Adrenal gland (tissue), 19 donors: ENCODE measurements around the gene FIBIN. TPM values are rescaled to one million over a fixed set of nuclear protein-coding genes. Genes with fewer than 3 reads are reported as not detected.
A peak's percentile ranks its signal among the peaks of the same experiment; 100 is the strongest.

ENCODE experiments used
- DNase-seq, 7 donors: peaks; one replicate each; pipeline ENCODE4 v3.0.0-alpha.2; 2019 to 2020
- H3K27ac ChIP-seq, 5 donors: fragments of 200-600 bp; sonication (generic) in 4 of 5; 1 replicate in 3 of 5; 2 replicates in 2 of 5; pipeline versions ENCODE4 v1.5.1 to v1.8.0; 2016 to 2020; ENCODE audit warnings: mild to moderate bottlenecking in 1 of 5
- H3K27me3 ChIP-seq: fragments of 200-600 bp; 2 replicates; pipeline ENCODE4 v1.8.0; 2021
- H3K36me3 ChIP-seq, 2 donors: fragments of 200-600 bp; replicated peaks in 1 of 2; 1 replicate in 1 of 2; 2 replicates in 1 of 2; pipeline versions ENCODE4 v1.5.1 to v1.8.0; 2018 to 2022
- H3K4me1 ChIP-seq, 2 donors: fragments of 200-600 bp; replicated peaks in 1 of 2; 1 replicate in 1 of 2; 2 replicates in 1 of 2; pipeline versions ENCODE4 v1.5.1 to v1.8.0; 2018 to 2021
- H3K4me3 ChIP-seq, 4 donors: fragments of 200-600 bp; sonication (generic) in 3 of 4; one replicate each; pipeline ENCODE4 v1.5.1; 2016 to 2018
- H3K9me3 ChIP-seq, 3 donors: fragments of 200-600 bp; sonication (generic) in 1 of 3; replicated peaks in 1 of 3; 1 replicate in 2 of 3; 2 replicates in 1 of 3; pipeline versions ENCODE4 v1.5.1 to v1.8.0; 2016 to 2021
- CTCF ChIP-seq, 6 experiments: fragments of 450-650 bp in 4 of 6; fragments of 200-600 bp in 2 of 6; sonication (generic) in 1 of 6; IDR thresholded peaks; 1 replicate in 5 of 6; 2 replicates in 1 of 6; pipeline versions ENCODE4 v1.5.1 to v1.8.0; 2016 to 2021; ENCODE audit warnings: antibody characterized with exemption in 6 of 6, mild to moderate bottlenecking in 2 of 6, moderate library complexity in 1 of 6
- POLR2A ChIP-seq, 2 donors: fragments of 450-650 bp; IDR thresholded peaks; one replicate each; pipeline ENCODE4 v1.6.1; 2017; ENCODE audit warnings: antibody characterized with exemption in 2 of 2, mild to moderate bottlenecking in 2 of 2, moderate library complexity in 1 of 2
- WGBS, 4 donors: extraction: QIAGEN DNeasy Blood & Tissue Kit in 2 of 4; methylation state at CpG; one replicate each; pipeline versions ENCODE4 v1.1.5 to v1.1.7; 2013 to 2017; 5-methylcytosine and 5-hydroxymethylcytosine counted together
- intact Hi-C, 2 donors: fragments of 100-400 bp; cut with DNase I; formaldehyde crosslinking; loops; one replicate each; pipeline versions ENCODE4 v1.14.1 to v1.15.0; 2022 to 2023
- long read RNA-seq, 10 donors: library from polyadenylated mRNA in 3 of 10; unstranded in 2 of 10; stranded (forward) in 1 of 10; transcript quantifications; one replicate each; pipeline ENCODE4 v2.0.0 and lab custom pipeline, GENCODE V29; 2021 to 2026
- polyA plus RNA-seq, 3 donors: library from polyadenylated mRNA; stranded (reverse); fragments of 200-250 nt in 2 of 3; fragments of 350-450 nt in 1 of 3; fragmentation: Illumina TruSeq in 1 of 3; extraction: RNeasy Lipid Tissue Mini Kit (QIAGEN cat#74804) in 1 of 3; gene quantifications; one replicate each; pipeline ENCODE4 v1.2.3, GENCODE V29; 2013 to 2014
- total RNA-seq, 9 donors: library from RNA; depleted of rRNA in 4 of 9; stranded (reverse); fragments of >200 nt in 4 of 9; fragments of 120-200 nt in 1 of 9; fragmentation: NEBNext Ultra II Directional in 1 of 9; extraction: Animal tissue kit (Norgen Biotek cat#: 25700) in 1 of 9; gene quantifications; one replicate each; pipeline versions ENCODE4 v1.1.0 to v1.2.4, GENCODE V29; 2013 to 2023
- donor health status: healthy with polysubstance abuse.
- donor health status: Bipolar disorder and iron deficiency.
- donor health status: DM: yes; HTN: yes; CAD: no.
- donor health status: DM: no; HTN: no; CAD: no.
- donor health status: DM: no; HTN: no; CAD: no.
- donor health status: DM: yes; HTN: yes; CAD: no.

Gene FIBIN
- total RNA-seq = 1 to 10 TPM; 1.4 to 8.6 (median 3.6) TPM
- 10 to 100 TPM in 1 of 3 donors, 1 to 10 TPM in 2; 1.9 to 11.1 (median 6.7) TPM for polyA plus RNA-seq
- long read RNA-seq, donor 1 = 0 reads
- long read RNA-seq, donor 2, partial matches to known transcripts = 0 of 2 reads
- long read RNA-seq, donor 2, other reads (novel, unspliced or antisense) = 0 of 2 reads
- long read RNA-seq, donor 3 = 0 reads
- long read RNA-seq, donor 4 = 0 reads
- long read RNA-seq, donor 5, partial matches to known transcripts = 0 of 3 reads
- long read RNA-seq, donor 5, other reads (novel, unspliced or antisense) = 0 of 3 reads
- long read RNA-seq, donor 6 = 0 reads
- long read RNA-seq, donor 7, partial matches to known transcripts = 0 of 1 reads
- long read RNA-seq, donor 7, other reads (novel, unspliced or antisense) = 0 of 1 reads
- long read RNA-seq, donor 8, partial matches to known transcripts = 0 of 2 reads
- long read RNA-seq, donor 8, other reads (novel, unspliced or antisense) = 0 of 2 reads
- long read RNA-seq, donor 9, partial matches to known transcripts = 0 of 1 reads
- long read RNA-seq, donor 9, other reads (novel, unspliced or antisense) = 0 of 1 reads
- long read RNA-seq, donor 10, partial matches to known transcripts = 0 of 2 reads
- long read RNA-seq, donor 10, other reads (novel, unspliced or antisense) = 0 of 2 reads

GRCh38 chr11:26993965-26994457 lies at the start of gene FIBIN:
FIBIN (plus strand) TSS chr11:26994112; CDS start chr11:26994527, 415 bp downstream.
- TF ChIP-seq POLR2A (IDR thresholded peaks at IDR 0.05) (no peak), CTCF (IDR thresholded peaks at IDR 0.05) (no peak)
- 5 to 10% (median 6%) methylated on average over 7 to 22 of the region's 22 CpGs for WGBS, 4 donors
- intact Hi-C loops = no loop called here
- Histone ChIP-seq H3K27me3 (no peaks in the 10 kb centered on the region), H3K27ac (peak within 1 kb of the TSS in 1 of 5 donors; percentile 69), H3K4me3 (peak within 1 kb of the TSS in 2 of 4 donors; percentile 6 to 33), H3K36me3 (no peaks in the 10 kb centered on the region), H3K9me3 (no peaks in the 10 kb centered on the region), H3K4me1 (no peaks in the 10 kb centered on the region)
- DNase-seq = peak in 2 of 7 donors; percentile 14

- Histone ChIP-seq H3K36me3 (no peaks in the 10 kb centered on the region), H3K4me1 (no peaks in the 10 kb centered on the region), H3K9me3 (no peaks in the 10 kb centered on the region), H3K4me3 (no peak overlapping the region), H3K27me3 (no peaks in the 10 kb centered on the region), H3K27ac (no peak overlapping the region)
- TF ChIP-seq CTCF (IDR thresholded peaks at IDR 0.05) (no peak), POLR2A (IDR thresholded peaks at IDR 0.05) (no peak)
- intact Hi-C loops = no loop called here
- DNase-seq = no peak
- 40 to 59% (median 53%) methylated on average over 3 of the region's 3 CpGs for WGBS, 4 donors
Observed at GRCh38 chr11:26944866-26945664, 48.8 kb upstream of the FIBIN start.

- Histone ChIP-seq H3K9me3 (no peaks in the 10 kb centered on the region), H3K4me1 (no peaks in the 10 kb centered on the region), H3K36me3 (no peaks in the 10 kb centered on the region), H3K27ac (no peak overlapping the region), H3K4me3 (no peak overlapping the region), H3K27me3 (no peaks in the 10 kb centered on the region)
- no peak for DNase-seq
- no peak for TF ChIP-seq CTCF (IDR thresholded peaks at IDR 0.05)
- no peak for TF ChIP-seq POLR2A (IDR thresholded peaks at IDR 0.05)
- 46 to 63% (median 57%) methylated on average over 2 of the region's 2 CpGs for WGBS, 4 donors
- intact Hi-C loops = no loop called here
Observed at GRCh38 chr11:26946257-26946716, 47.6 kb upstream of the FIBIN start.
